Stimulated activated CD4-positive, alpha-beta T cell treated with anti-CD3 and anti-CD28 coated beads, Interleukin-4, amount 100 ng/mL, for 1 hour (primary cell): ENCODE data around the gene SELENOI.
"Not testable (repeated sequence)": the region's sequence is repeated elsewhere in the genome, so short reads cannot be mapped to it uniquely, and the experiment has no call there.

Source experiments
- DNase-seq: peaks from one replicate; pipeline ENCODE4 v3.0.0-alpha.2; 2020

Gene SELENOI

DNA sequence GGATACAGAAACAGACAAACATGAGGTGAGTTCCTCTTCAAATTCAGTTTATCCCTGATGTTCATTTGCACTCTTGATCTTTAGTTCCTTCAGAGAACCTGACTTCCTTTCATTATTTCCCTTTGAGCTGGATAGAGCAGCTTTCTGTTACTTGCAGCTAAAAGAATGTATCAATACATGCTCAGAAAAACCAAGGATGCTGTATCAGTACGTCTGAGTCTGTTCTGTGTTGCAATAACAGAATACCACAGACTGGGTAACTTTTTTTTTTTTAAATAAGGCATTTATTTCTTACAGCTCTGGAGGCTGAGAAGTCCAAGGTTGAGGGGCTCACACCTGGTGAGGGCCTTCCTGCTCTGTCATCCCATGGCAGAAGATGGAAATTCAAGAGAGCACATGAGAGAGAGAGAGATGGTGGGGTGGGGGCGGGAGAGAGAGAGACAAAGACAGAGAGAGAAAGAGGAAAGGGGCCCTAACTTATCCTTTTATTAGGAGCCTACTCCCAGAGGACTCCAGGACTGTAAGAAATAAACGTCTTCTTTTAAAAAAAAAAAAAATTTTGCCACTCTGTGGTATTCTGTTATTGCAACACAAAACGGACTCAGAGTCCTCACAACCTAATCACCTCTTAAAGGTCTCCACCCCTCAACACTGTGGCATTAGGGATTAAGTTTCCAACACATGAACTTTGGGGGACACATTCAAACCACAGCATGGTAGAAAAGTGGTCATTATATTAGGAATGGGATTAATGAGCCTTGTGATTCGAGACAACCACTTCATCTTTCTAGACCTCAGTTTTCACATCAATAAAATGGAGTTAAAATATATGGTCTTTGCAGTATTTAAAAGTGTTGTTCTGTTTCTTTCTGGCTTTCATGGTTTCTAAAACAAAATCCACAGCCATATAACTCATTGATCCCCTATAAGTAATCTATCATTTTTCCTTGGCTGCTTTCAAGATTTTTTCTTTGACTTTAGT is 18.4 kb upstream of the SELENOI start:
- DNase-seq: no peak

- DNase-seq: not testable (repeated sequence)
Observed at GRCh38 chr2:26329083-26329482, 16.9 kb upstream of the SELENOI start.

- peak; percentile 84 for DNase-seq
Observed at GRCh38 chr2:26330114-26330549, 15.8 kb upstream of the SELENOI start.

- DNase-seq: no peak
Observed at GRCh38 chr2:26330604-26331003, 15.3 kb upstream of the SELENOI start.

- not testable (repeated sequence) for DNase-seq
Observed at GRCh38 chr2:26331321-26331720, 14.6 kb upstream of the SELENOI start.

DNA sequence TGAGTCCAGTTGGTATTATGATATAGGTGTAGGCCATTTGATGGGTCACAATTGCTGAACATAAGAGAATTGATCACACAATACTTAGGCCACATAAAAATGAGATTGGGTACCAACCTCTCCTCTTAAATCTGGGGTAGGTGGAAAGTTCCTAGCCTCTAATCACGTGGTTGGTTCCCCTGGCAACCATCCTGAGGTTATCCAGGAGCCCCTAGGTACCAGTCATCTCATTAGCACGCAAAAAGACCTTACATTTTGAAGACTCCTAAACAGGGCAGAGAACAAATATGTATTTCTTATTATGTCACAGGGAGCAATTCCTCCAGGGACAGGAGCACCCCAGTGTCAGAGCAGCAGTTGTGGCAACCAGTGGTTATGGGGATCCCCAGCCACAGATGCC is 12.7 kb upstream of the SELENOI start:
- no peak for DNase-seq

DNA sequence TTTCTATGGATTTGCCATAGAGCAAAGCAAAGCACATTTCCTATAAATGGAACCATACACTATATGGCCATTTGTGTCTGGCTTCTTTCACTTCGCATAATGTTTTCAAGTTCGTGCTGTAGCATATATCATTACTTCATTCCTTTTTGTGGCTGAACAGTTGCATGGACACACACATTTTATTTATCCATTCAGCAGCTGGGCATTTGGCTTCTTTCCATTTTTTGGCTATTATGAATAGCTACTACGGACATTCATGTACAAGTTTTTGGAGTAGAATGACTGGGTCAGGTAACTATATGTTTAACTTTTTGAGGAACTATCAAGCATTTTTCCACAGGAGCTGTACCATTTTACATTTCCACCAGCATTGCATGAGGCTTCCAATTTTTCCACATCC is 10.7 kb upstream of the SELENOI start:
- DNase-seq: no peak

- DNase-seq: no peak
Observed at GRCh38 chr2:26336719-26337118, 9.2 kb upstream of the SELENOI start.

DNA sequence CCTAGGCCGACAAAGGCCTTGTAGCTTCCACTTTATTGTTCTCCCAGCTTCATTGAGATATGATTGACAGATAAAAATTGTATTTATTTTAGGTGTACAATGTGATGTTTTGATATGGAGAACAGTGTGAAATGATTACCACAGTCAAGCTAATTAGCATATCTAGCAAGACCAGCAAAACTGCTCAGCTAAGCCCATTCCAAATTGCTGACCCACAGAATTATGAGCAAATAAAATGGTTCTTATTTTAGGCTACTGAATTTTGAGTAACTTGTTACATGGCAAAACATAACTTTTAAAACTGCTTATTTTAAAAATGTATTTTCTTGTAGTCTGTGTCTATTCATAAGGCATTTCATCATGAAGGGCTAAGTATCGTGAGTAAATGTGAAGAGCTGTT is 8.6 kb upstream of the SELENOI start:
- no peak for DNase-seq

DNA sequence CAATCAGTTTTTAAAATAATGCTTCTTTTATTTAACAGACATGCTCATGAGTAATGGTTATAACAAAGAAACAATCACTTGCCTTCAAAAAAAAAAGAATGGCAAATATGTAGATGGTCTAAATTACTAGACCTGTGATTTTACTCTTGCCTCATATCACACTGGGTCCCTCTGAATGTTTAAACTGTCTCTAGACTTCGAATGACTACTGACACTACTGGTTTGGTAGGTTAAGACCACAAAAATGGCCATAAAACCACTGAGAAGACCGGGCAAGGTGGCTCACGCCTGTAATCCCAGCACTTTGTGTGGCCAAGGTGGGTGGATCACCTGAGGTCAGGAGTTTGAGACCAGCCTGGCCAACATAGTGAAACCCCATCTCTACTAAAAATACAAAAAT is 5.1 kb upstream of the SELENOI start:
- no peak for DNase-seq

DNA sequence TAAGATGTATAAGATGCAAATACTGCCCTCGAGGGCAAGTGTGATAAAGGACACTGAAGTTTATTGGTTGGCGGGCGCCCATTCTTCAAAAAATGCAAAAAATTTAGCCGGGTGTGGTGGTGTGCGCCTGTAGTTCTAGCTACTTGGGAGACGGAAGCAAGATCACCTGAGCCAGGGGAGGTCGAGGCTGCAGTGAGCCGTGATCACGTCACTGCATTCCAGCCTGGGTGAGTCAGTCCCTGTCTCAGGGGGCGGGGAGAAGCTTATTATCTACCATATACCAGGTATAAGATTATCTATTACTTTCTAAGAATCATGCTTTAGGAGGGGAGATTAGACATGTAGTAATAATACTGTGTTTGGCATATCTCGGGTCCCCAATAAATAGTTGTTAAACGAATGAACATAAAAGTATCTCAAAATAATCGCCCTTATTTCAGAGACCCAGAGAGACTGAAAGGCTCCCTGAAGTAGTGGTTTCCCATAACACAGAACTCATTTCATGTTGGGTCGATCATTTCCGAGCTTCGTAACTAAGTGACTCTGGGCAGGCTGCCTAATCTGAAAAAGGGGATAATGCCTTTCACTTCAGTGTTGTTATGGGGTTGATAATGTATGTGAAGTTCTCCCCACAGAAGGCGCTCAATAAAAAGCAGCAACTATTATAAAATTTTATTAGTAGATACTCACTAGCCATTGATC is 1.2 kb upstream of the SELENOI start:
- peak; percentile 48 for DNase-seq

- no peak for DNase-seq
Observed at GRCh38 chr2:26345283-26345544, 729 bp upstream of the SELENOI start.

- peak; percentile 57 for DNase-seq
Observed at GRCh38 chr2:26346454-26347053, 611 bp downstream of the SELENOI start, which contains the start of gene ADGRF3. Gene ADGRF3, minus strand, starts transcription at chr2:26346789. Its CDS starts 555 bp downstream, at chr2:26346234.

DNA sequence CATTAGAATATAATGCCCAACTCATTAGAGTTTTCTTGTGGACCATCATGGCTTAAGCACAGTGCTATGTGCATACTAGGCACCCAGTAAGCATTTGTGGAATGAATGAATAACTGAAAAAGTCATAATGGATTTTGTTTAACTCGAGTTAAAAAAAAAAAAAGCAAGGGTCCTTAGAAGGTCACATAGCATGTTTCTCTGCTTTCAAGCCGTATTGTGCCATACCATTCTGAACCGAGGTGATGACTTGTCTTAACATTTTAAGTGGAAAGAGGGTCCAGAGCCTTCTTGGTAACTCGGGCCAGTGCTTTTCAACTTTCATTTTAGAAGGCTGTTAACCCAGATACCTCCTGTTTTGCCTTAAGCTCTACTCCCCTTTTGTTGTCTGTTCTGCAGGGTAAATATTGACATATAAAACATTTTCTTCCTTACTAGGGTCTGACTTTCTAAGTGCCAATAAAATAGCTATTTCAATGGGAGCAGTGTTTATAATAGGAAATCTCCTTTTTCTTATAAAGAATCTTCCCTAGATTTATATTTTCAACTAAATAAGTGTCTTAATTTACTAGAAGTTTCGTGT is 1.4 kb downstream of the SELENOI start:
- DNase-seq: no peak

DNA sequence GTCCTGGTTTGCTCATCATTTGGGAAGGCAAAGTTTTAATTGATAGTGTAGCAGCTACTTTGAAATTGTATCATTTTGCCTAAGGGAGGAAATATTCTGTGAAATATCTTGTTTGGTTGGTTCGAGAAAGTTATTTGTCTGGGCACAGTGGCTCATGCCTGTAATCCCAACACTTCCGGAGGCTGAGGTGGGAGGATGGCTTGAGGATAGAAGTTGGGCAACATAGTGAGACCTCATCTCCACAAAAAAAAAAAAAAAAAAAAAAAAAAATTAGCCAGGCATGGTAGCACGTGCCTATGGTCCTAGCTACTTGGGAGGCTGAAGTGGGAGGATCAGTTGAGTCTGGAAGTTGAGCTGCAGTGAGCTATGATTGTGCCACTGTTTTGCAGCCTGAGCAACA is 3.7 kb downstream of the SELENOI start:
- DNase-seq: no peak

DNA sequence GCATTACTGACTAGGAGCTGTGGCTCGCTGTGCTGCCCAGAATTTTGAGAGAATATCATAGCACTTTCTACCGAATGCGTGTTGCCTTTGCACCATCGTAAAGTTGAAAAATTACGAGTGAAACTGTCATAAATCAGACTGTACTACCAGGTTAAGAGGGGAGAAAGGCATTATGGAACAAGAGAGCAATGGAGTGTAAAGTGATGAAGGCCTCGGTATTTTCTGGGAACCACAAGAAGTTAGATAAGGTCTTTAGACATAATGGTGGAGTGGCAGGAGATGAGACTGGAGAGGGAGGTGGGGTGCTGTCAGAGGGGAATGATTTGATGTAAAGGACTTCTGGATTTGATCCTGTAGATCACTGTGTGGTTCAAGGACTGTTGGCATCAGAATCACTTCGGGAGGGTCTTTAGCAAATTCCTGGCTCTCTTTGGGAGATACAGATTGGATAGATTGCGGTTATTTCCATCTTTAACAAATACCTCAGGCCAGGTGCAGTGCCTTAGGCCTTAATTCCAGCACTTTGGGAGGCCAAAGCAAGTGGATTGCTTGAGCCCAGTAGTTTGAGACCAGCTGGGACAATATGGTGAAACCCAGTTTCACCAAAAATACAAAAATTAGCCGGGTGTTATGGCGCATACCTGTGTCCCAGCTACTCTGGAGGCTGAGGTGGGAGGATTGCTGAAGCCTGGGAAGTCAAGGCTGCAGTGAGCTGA is 5.6 kb downstream of the SELENOI start:
- DNase-seq: no peak

DNA sequence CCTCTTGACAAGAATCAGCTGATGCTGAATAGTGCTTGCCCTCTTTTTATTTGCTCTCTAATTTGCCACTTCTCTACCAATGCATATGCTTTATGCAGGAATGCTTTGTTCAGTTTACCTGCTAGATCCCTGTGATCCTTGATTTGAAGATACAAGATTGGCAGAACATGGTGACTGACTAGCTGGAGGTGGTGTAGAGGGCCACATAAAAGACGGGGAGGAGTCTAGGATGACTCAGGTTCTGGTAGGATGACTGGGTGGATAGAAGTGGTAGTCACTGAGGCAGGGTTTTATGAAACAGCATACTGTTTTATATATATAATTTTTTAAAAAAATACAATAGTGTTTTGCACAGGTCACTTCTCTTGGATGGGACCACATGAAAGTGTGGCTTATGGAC is 6.9 kb downstream of the SELENOI start:
- peak; percentile 16 for DNase-seq

DNA sequence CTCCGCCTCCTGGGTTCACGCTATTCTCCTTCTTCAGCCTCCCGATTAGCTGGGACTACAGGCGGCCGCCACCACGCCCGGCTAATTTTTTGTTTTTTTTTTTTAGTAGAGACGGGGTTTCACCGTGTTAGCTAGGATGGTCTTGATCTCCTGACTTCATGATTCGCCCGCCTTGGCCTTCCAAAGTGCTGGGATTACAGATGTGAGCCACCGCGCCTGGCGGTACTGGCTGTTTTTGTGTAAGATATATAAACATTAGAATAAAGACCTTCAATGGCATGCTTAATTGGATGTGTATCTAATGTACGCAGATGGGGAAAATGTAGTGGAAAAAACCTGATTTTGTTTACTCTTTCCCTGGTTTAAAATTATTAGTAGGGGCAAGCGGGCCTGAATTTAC is 8.5 kb downstream of the SELENOI start:
- DNase-seq: not testable (repeated sequence)

DNA sequence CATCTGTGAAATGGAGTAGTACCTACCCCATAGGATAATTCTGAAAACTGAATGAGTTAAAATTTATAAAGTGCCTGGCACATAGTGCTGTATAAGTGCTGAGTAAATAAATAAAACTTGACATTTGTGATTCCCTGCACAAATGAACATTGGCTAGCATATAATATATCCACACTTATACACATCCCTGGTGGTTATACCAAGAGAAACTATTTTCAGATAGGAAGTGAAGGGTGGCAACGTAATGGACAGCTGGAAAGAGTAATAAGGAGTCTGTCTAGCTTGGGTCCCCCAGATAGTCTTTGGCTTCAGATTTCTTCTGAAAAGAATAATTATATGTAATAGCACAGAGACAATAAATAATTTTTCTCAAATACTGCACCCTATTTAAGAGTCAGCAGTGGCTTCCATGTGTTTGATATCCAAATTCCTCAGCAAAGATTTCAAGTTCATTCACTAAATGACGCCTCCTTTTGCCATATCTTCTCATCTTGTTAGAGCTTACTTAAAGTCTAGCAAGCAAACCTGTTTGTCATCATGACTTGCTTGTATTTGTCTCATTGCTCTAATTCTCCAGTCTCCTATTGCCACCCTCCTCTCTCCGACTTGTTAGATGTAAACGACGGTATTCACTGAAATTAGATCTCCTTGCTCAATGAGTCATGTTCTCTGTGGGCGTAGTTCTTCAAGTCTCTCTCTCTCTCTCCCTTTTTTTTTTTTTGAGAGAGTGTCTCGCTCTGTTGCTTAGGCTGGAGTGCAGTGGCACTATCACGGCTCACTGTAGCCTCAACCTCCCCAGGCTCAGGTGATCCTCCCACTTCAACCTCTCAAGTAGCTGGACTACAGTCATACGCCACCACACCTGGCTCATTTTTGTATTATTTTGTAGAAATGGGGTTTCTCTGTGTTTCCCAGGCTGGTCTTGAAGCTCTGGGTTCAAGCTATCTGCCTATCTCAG is 9.4 kb downstream of the SELENOI start:
- no peak for DNase-seq

DNA sequence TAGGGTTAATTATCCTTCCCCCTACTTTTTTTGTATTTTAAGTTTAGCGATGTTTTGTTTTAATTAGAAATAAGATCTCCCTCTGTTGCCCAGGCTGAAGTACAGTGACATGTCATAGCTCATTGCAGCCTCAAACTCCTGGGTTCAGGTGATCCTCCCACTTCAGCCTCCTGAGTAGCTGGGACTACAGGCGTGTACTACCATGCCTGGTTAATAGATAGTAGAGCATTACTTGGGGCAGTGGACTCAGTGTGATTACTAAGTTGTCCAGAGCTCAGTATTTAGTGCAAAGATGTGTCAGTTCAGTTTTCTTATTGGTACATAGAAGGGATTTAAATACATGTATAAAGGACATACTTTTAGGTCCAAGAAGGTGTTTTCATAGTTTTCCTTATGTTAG is 10.2 kb downstream of the SELENOI start:
- DNase-seq: no peak

- DNase-seq: no peak
Observed at GRCh38 chr2:26356771-26357170, 10.8 kb downstream of the SELENOI start.
